Measurements from ENCODE around the gene PTPRN2. TPM values are rescaled to one million over a fixed set of nuclear protein-coding genes. Genes with fewer than 3 reads are reported as not detected.

PTPRN2 gene
- total RNA-seq, 1 experiment from 2014 or later, result 2.1 TPM

GRCh38 chr7:158546214-158546613 lies 41.4 kb downstream of the PTPRN2 start:
- RAD21 ChIA-PET (ENCODE audit: low non-redundant PET in 1 of 2, low total read pairs in 2 of 2, uncharacterized antibody in 2 of 2, unreplicated experiment in 2 of 2), result no interaction called here

More at GRCh38 chr7:158546214-158546613, 41.4 kb downstream of the PTPRN2 start:
- H3K9ac ChIP-seq (ENCODE audit: low read length), result no peak overlapping the region
- no peak overlapping the region for H2AFZ ChIP-seq (ENCODE audit: low read depth, low read length, poor library complexity, severe bottlenecking)
- CTCF ChIA-PET, result no interaction called here
- intact Hi-C loops (cut with micrococcal nuclease), result no loop called here
- no peaks in the 10 kb centered on the region for H3K36me3 ChIP-seq (ENCODE audit: control insufficient read depth in 1 of 2, insufficient read depth in 2 of 2, low read length in 2 of 2)
- no peak overlapping the region for H3K4me2 ChIP-seq (ENCODE audit: low read length)
- BruUV-seq (replicated peaks), result no TSS peak
- no peaks in the 10 kb centered on the region for H3K9me3 ChIP-seq (ENCODE audit: control insufficient read depth in 1 of 2, insufficient read depth in 1 of 2, low read depth in 1 of 2, low read length in 2 of 2)
- H3K79me2 ChIP-seq (ENCODE audit: insufficient read depth, low read length), result no peaks in the 10 kb centered on the region
- H3K27ac ChIP-seq (ENCODE audit: low read depth, low read length), result no peak overlapping the region
- H3K4me3 ChIP-seq (replicated peaks in 1 of 2; ENCODE audit: low read depth in 1 of 2, low read length in 2 of 2), result no peak overlapping the region
- DNase-seq (ENCODE audit: low read depth, low spot score), result no peak
- ATAC-seq, result no peak
- TF ChIP-seq JUND (IDR thresholded peaks at IDR 0.05), result no peak
- no peak for TF ChIP-seq POLR2A (IDR thresholded peaks at IDR 0.05; ENCODE audit: borderline replicate concordance, extremely low read depth, insufficient read depth, insufficient read length)
- no peak for TF ChIP-seq CEBPB (IDR thresholded peaks at IDR 0.05; ENCODE audit: low read depth)
- TF ChIP-seq SRF (IDR thresholded peaks at IDR 0.05; ENCODE audit: low read depth), result no peak
- TF ChIP-seq REST (IDR thresholded peaks at IDR 0.05; ENCODE audit: low read depth), result no peak
- TF ChIP-seq ZNF274 (IDR thresholded peaks at IDR 0.05; ENCODE audit: low read depth, low read length), result no peak
- TF ChIP-seq CBX3 (IDR thresholded peaks at IDR 0.05; ENCODE audit: low read depth), result no peak
- TF ChIP-seq FOSL1 (IDR thresholded peaks at IDR 0.05; ENCODE audit: low read depth), result no peak
- H3K9me2 ChIP-seq (ENCODE audit: insufficient read depth), result no peaks in the 10 kb centered on the region
- H3K4me1 ChIP-seq (ENCODE audit: control insufficient read depth in 1 of 2, insufficient read depth in 2 of 2, low read length in 2 of 2), result no peaks in the 10 kb centered on the region
- no peaks in the 10 kb centered on the region for H4K20me1 ChIP-seq (ENCODE audit: insufficient read depth)
- POLR2A ChIA-PET, result no interaction called here
- H3K27me3 ChIP-seq (ENCODE audit: insufficient read depth, low read length), result no peaks in the 10 kb centered on the region
